ENCODE data around the gene TACC2.

- no peak for TF ChIP-seq POLR2A (IDR thresholded peaks at IDR 0.05; ENCODE audit: low read length)
- no peak for TF ChIP-seq GATA1 (IDR thresholded peaks at IDR 0.05; ENCODE audit: low read depth, low read length)
Observed at GRCh38 chr10:122078965-122079795, 90.2 kb downstream of the TACC2 start.
